Subcutaneous abdominal adipose tissue (tissue), 5 donors: ENCODE measurements around the gene TPRG1.

Experiments
- H3K27ac ChIP-seq: one replicate; pipeline ENCODE4 v1.7.0; 2013; ENCODE audit warnings: low read depth, mild to moderate bottlenecking, inconsistent platforms, low read length, moderate library complexity
- H3K27me3 ChIP-seq, 5 donors: one replicate each; pipeline ENCODE4 v1.7.0; 2013; ENCODE audit warnings: low read length in 5 of 5, inconsistent platforms in 1 of 5; ENCODE audit not compliant: control insufficient read depth in 5 of 5, insufficient read depth in 4 of 5
- H3K36me3 ChIP-seq, 5 donors: one replicate each; pipeline ENCODE4 v1.7.0; 2013; ENCODE audit warnings: low read length in 5 of 5; ENCODE audit not compliant: control insufficient read depth in 5 of 5, insufficient read depth in 5 of 5
- H3K4me1 ChIP-seq, 5 donors: one replicate each; pipeline ENCODE4 v1.7.0; 2013; ENCODE audit warnings: low read length in 5 of 5, mild to moderate bottlenecking in 3 of 5, moderate library complexity in 1 of 5; ENCODE audit not compliant: control insufficient read depth in 5 of 5, insufficient read depth in 5 of 5
- H3K4me3 ChIP-seq, 5 donors: one replicate each; pipeline ENCODE4 v1.7.0; 2013; ENCODE audit warnings: low read length in 5 of 5, low read depth in 1 of 5
- H3K9ac ChIP-seq, 5 donors: one replicate each; pipeline ENCODE4 v1.7.0; 2013; ENCODE audit warnings: low read length in 5 of 5, mild to moderate bottlenecking in 4 of 5, moderate library complexity in 3 of 5
- H3K9me3 ChIP-seq, 5 donors: one replicate each; pipeline ENCODE4 v1.7.0; 2013; ENCODE audit warnings: low read length in 5 of 5; ENCODE audit not compliant: control insufficient read depth in 5 of 5
- donor health status: healthy.
- donor health status: healthy.
- donor health status: healthy.
- donor health status: healthy.
- donor health status: healthy.

Gene TPRG1

DNA sequence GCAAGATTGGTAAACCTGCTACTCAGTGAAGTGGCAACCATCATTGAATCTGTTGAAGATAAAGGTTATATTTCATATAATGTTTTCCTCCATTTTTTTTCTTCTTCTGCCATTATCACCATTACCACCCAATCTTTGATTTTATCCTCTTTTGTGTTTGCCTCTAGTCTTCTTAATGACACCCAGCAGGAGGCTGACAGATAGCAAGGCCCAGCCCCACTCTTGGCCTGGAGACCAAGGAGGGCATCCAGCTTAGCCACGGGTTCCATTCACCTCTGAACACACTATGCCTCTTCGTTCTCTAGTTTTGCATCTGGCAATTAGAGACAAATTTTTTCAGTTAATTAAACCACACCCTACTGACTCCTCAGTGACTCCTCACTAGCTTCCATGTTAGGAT lies 129.7 kb downstream of the TPRG1 start:
- no peaks in the 10 kb centered on the region for H3K9me3 ChIP-seq
- H3K36me3 ChIP-seq, result peaks cover 0 to 4% (median 3%) of the 10 kb centered on the region in 5 donors
- H3K9ac ChIP-seq, result no peak overlapping the region
- H3K4me1 ChIP-seq, result no peaks in the 10 kb centered on the region
- H3K4me3 ChIP-seq, result no peak overlapping the region
- H3K27me3 ChIP-seq, result no peaks in the 10 kb centered on the region
- no peak overlapping the region for H3K27ac ChIP-seq

DNA sequence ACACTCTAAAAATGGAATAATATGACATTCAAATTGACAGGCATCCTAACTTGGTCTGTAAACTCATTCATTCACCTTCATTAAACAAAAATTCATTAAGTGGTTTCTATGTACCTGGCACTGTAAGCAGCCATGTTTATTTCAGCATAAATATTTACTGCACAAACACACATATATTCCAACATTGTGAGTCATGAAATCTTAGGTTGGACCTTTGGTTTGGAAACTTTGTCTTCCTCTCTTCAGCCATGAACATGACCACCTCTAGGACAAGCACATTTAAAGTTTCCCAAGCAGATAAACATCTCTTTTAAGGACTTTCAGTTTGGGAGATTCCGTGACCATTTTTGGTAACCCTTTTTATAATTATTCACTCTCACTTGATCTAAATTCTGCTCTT lies 131.8 kb downstream of the TPRG1 start:
- Histone ChIP-seq H3K36me3 (no peaks in the 10 kb centered on the region), H3K27ac (no peak overlapping the region), H3K27me3 (no peaks in the 10 kb centered on the region), H3K4me3 (no peak overlapping the region), H3K9ac (no peak overlapping the region), H3K9me3 (no peaks in the 10 kb centered on the region), H3K4me1 (peaks cover 0 to 4% (median 0%) of the 10 kb centered on the region in 5 donors)

DNA sequence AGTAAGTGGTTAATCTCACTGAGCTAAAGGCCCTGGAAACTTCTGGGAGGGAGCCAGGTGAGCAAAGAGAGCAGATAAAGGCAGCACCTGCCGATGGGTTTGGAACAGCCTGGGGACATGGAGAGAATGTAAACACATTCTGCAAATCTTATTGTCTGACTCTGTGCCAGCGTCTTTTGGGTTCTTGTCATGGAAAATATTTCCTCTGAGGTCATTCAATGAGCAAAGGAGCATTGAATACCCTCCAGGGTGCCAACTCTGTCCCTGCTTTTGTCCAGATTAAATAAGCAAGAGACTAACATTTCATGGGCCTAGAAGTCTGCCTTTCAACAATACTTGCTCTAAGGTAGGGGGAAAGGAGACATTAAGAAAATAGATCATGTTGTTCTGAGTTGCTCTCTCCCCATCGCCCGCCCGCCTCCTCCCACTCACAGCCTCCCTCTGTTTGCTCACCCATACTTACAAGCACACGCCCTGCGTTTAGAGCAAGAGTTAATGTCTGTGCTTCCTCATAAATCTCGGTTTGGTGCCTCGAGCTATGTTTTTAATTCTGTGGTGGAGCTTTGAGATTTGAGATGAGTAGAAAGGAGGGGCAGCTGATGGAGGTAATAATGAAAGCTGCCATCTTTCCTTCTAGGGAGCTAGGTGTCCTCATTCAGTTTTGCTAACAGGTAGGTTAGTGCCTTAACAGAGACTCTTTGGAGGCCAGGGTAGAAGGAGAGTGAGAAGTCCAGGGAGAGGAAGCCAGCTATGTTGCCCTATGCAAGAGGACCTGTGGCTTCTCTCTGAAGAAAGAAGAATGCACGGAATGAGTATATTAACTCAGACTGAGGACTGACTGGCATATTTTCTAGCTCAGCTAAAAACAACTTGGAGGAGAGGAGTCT lies 132.9 kb downstream of the TPRG1 start:
- peaks cover 0 to 6% (median 0%) of the 10 kb centered on the region in 5 donors for H3K4me1 ChIP-seq
- no peaks in the 10 kb centered on the region for H3K36me3 ChIP-seq
- H3K4me3 ChIP-seq, result no peak overlapping the region
- no peak overlapping the region for H3K9ac ChIP-seq
- H3K27ac ChIP-seq, result no peak overlapping the region
- H3K9me3 ChIP-seq, result no peaks in the 10 kb centered on the region
- H3K27me3 ChIP-seq, result no peaks in the 10 kb centered on the region

DNA sequence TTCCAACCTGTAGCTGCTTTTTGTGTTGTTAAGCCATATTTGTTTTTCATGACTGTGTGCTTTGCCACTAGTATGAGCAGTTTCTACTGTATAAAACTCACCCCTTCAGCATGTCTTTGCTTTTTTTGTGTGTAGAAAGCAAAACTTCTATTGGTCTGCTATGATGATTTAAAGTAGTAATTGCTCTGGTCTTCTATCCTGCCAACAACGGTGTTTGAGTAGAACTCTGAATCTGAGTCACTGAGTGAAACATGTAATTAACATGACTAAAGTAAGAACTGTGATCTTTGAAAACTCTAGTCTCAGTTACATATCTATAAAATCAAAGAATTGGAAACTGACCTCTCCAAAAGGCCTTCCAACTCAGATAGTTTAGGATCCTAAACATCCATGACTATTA lies 133.6 kb downstream of the TPRG1 start:
- Histone ChIP-seq H3K9ac (no peak overlapping the region), H3K4me1 (peaks cover 0 to 6% (median 0%) of the 10 kb centered on the region in 5 donors), H3K36me3 (no peaks in the 10 kb centered on the region), H3K4me3 (no peak overlapping the region), H3K27me3 (no peaks in the 10 kb centered on the region), H3K9me3 (no peaks in the 10 kb centered on the region), H3K27ac (no peak overlapping the region)

DNA sequence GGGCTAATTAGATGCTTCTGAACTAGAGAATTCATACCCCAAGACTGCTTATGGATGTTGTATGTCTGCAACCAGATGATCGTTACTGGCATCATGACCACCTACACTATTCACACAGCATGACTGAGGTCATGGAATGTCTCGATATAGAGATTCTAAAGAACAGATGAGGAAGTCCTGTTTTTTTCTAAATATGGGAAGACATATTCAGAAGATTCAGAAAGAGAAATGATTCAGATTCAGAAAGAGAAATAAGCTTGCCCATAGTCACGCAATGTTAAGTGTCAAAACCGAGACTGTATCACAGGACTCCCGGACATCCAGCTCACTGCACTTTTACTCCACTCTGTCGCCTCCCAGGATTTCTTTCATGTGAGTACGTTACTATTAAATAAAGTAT lies 136.2 kb downstream of the TPRG1 start:
- Histone ChIP-seq H3K27me3 (no peaks in the 10 kb centered on the region), H3K9me3 (no peaks in the 10 kb centered on the region), H3K4me3 (no peak overlapping the region), H3K27ac (no peak overlapping the region), H3K9ac (no peak overlapping the region), H3K36me3 (peaks cover 0 to 7% (median 0%) of the 10 kb centered on the region in 5 donors), H3K4me1 (peaks cover 0 to 6% (median 0%) of the 10 kb centered on the region in 5 donors)

DNA sequence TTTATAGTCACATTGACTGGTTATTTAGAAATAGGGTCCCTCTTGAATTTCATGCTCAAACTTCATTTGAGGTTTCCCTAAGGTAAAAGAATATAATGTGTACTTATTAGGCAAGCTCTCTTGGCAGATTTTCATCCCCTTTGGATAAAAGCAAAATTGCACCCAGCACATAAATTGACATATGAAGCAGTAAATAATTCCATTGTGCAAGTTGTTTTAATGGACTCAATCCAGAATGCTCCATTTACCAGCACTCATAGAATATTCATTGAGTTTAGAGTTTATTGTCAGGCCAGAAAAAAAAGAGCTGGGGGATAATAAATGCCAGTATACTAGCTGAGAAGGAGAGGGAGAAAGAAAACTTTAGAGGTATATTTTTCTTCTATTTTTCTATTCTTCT lies 136.8 kb downstream of the TPRG1 start:
- Histone ChIP-seq H3K27ac (no peak overlapping the region), H3K36me3 (peaks cover 0 to 7% (median 0%) of the 10 kb centered on the region in 5 donors), H3K9me3 (no peaks in the 10 kb centered on the region), H3K4me3 (no peak overlapping the region), H3K9ac (no peak overlapping the region), H3K27me3 (no peaks in the 10 kb centered on the region), H3K4me1 (peaks cover 0 to 6% (median 0%) of the 10 kb centered on the region in 5 donors)

DNA sequence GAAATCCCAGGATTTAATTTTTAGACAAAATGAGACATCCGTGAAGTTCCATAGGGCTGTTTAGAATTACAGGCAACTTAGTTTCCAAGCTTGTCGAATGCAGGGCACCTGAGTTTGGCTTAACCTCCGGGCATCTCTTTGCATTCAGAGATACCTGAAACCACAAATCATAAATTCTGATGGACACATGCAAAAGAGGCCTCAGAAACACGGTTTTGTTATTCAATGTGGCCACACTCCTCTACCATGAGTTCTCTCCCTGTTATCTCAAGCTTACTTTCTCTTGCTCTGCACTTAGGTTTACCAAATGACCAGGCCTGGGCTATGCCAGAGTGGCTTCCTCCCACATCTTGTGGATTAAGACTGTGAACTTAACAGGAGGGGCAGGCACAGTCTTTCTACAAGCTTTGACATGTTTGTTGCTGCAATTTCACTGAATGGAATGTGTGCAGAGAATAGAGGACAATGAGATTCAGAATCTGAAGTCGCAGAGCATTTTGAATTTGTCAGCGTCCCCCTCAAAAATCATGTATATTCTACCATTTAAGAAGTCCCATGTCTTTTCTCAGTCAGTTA lies 137.7 kb downstream of the TPRG1 start:
- Histone ChIP-seq H3K9ac (no peak overlapping the region), H3K4me1 (peaks cover 0 to 6% (median 0%) of the 10 kb centered on the region in 5 donors), H3K9me3 (no peaks in the 10 kb centered on the region), H3K4me3 (no peak overlapping the region), H3K36me3 (peaks cover 0 to 7% (median 0%) of the 10 kb centered on the region in 5 donors), H3K27me3 (no peaks in the 10 kb centered on the region), H3K27ac (no peak overlapping the region)

DNA sequence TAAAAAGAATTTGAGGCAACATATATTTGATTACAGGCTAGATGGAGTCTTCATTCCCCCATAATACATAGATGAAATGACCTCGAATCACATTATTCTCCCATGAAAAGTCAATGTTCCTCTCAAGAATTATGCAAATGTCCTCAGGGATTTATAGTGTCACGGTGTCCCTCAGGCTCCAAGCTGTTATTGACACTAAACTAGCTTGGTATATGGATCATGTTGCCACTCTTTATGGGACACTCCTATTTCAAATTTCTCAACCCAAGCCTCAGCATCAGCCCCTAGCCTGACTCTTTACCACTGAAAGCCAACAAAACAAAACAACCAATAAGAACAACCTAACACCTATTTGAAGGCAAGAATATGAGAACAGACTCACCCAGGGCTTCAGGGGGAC lies 139.8 kb downstream of the TPRG1 start:
- H3K27me3 ChIP-seq, result no peaks in the 10 kb centered on the region
- H3K9ac ChIP-seq, result no peak overlapping the region
- H3K9me3 ChIP-seq, result no peaks in the 10 kb centered on the region
- peaks cover 0 to 7% (median 0%) of the 10 kb centered on the region in 5 donors for H3K36me3 ChIP-seq
- peaks cover 0 to 6% (median 0%) of the 10 kb centered on the region in 5 donors for H3K4me1 ChIP-seq
- H3K27ac ChIP-seq, result no peak overlapping the region
- no peak overlapping the region for H3K4me3 ChIP-seq

DNA sequence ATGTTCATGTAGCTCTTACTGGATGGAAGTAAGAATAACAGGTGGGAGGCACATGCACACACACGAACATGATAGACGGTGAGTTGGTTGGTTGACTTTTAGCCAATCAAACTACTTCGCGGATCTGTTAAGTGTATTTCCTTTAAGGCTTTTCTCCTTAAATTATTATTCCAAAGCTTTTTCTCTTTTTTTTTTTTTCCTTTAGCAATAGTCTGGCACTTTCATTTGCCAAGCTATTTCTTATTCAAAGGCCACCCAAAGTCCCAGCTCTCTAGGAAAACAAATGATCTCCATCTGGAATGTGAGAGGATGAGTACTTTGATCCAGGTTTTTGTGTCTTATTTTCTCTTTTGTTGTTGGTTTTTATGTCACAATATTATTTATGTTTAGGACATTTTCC lies 141.1 kb downstream of the TPRG1 start:
- Histone ChIP-seq H3K4me1 (peaks cover 0 to 6% (median 0%) of the 10 kb centered on the region in 5 donors), H3K9ac (no peak overlapping the region), H3K36me3 (peaks cover 0 to 7% (median 0%) of the 10 kb centered on the region in 5 donors), H3K4me3 (no peak overlapping the region), H3K27ac (no peak overlapping the region), H3K9me3 (no peaks in the 10 kb centered on the region), H3K27me3 (no peaks in the 10 kb centered on the region)

DNA sequence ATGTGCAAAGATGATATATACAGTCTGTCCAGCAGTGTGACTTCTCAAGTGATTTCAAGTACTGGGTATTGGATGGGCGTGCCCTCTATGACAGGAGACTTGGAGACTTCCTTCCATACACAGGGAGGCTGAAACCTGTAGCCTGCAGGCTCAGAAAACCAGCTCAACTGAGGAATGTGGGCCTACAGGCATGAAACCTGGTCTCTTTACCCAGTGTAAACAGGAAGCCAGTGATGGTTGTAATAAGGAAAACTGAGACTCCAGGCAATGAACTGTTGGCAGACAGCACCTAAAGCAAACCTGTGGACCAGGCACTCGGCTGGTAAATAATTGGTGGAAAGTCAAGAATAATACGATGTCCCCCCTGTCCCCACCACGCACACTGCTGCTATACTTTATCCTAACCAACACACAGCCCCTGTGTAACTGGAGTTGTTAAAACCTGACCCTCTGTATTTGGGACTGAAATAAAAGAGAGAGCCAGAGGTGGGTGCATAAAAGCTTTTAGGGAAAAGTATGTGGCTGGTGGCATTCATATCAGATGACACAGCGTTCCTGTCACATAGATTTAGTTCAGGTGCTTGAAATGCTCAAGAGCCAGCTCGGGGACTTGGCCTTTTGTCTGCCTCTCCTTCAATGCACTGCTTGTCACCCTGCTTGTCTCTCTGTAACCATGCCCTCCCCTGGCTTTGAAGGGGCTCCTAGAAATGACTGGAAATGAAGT lies 144.7 kb downstream of the TPRG1 start:
- H3K27ac ChIP-seq, result no peak overlapping the region

More for the DNA sequence above, 144.7 kb downstream of the TPRG1 start:
- Histone ChIP-seq H3K9me3 (no peaks in the 10 kb centered on the region), H3K4me1 (no peaks in the 10 kb centered on the region), H3K4me3 (no peak overlapping the region), H3K9ac (no peak overlapping the region), H3K36me3 (peaks cover 0 to 4% (median 0%) of the 10 kb centered on the region in 5 donors), H3K27me3 (no peaks in the 10 kb centered on the region)
